K562 (cell line): ENCODE data around the gene RGS6. TPM values are rescaled to one million over a fixed set of nuclear protein-coding genes. Genes with fewer than 3 reads are reported as not detected.

Experiments used
- ATAC-seq: fragments of 200-7000 bp; cut with Tn5 transposase; 3 replicates; pipeline ENCODE4 v1.9.1; 2020; ENCODE audit warnings: moderate library complexity
- BruUV-seq: library from RNA; stranded (reverse); fragments of 400-500 nt; replicated peaks from 2 replicates; lab custom pipeline; 2021; lab: Mats Ljungman, UMichigan
- CTCF ChIA-PET: fragments of 300-600 bp; formaldehyde crosslinking; extraction: SDS; loops from one replicate; lab custom pipeline; 2021; ENCODE audit warnings: low intra/inter-chr PET ratio; lab: Yijun Ruan, JAX
- POLR2A ChIA-PET: fragments of 300-600, 350-650 bp; sonication (Branson Sonifier 250); formaldehyde crosslinking; extraction: SDS; loops from one replicate; lab custom pipeline; 2021; ENCODE audit warnings: antibody characterized with exemption, inconsistent platforms; lab: Yijun Ruan, JAX
- DNase-seq, 4 experiments: peaks; one replicate each; pipeline versions ENCODE4 v3.0.0 to v3.0.0-alpha.2; 2011 to 2018; ENCODE audit warnings: low spot score in 3 of 4, mixed read lengths in 3 of 4; ENCODE audit errors: extremely low read depth in 1 of 4
- FAIRE-seq: peaks from 2 replicates; lab custom pipeline; 2011; peaks lifted over from hg19 to GRCh38; lab: Jason Lieb, UNC
- H2AFZ ChIP-seq: 2 replicates; pipeline ENCODE4 v1.6.0; 2011; ENCODE audit warnings: low read depth, low read length, control low read depth, inconsistent platforms
- H3K27ac ChIP-seq: fragments of 200-600 bp; 3 replicates; pipeline ENCODE4 v1.8.0; 2011; ENCODE audit warnings: low read depth, mild to moderate bottlenecking, control low read depth, inconsistent platforms, low read length, moderate library complexity, mixed read lengths; ENCODE audit errors: extremely low read depth
- H3K27me3 ChIP-seq, 2 experiments: fragments of 300-600 bp in 1 of 2; 2 replicates in 1 of 2; 3 replicates in 1 of 2; pipeline versions ENCODE4 v1.6.0 to v1.8.0; 2011; ENCODE audit warnings: inconsistent platforms in 2 of 2, low read length in 2 of 2, mild to moderate bottlenecking in 1 of 2, mixed read lengths in 1 of 2, moderate library complexity in 1 of 2; ENCODE audit not compliant: control insufficient read depth in 2 of 2, insufficient read depth in 2 of 2
- H3K36me3 ChIP-seq: fragments of 300-600 bp; 3 replicates; pipeline ENCODE4 v1.8.0; 2011; ENCODE audit warnings: mild to moderate bottlenecking, low read length, inconsistent platforms; ENCODE audit not compliant: control insufficient read depth, insufficient read depth
- H3K4me1 ChIP-seq, 2 experiments: fragments of 200-600 bp in 1 of 2; replicated peaks in 1 of 2; 2 replicates in 1 of 2; 3 replicates in 1 of 2; pipeline versions ENCODE4 v1.5.1 to v1.8.0; 2011; ENCODE audit warnings: inconsistent platforms in 2 of 2, low read length in 2 of 2, mild to moderate bottlenecking in 1 of 2, mixed read lengths in 1 of 2, moderate library complexity in 1 of 2; ENCODE audit not compliant: control insufficient read depth in 2 of 2, insufficient read depth in 2 of 2
- H3K4me2 ChIP-seq: 2 replicates; pipeline ENCODE4 v1.6.1; 2011; ENCODE audit warnings: low read length, control low read depth, inconsistent platforms, mixed read lengths; ENCODE audit not compliant: insufficient read depth
- H3K4me3 ChIP-seq: fragments of 200-600 bp; sonication (generic), shearing (Covaris generic); 2 replicates; pipeline ENCODE4 v1.5.1; 2016; ENCODE audit warnings: control low read depth, inconsistent platforms
- H3K79me2 ChIP-seq: fragments of 200-600 bp; 3 replicates; pipeline ENCODE4 v1.8.0; 2011; ENCODE audit warnings: low read length, inconsistent platforms; ENCODE audit not compliant: control insufficient read depth, insufficient read depth
- H3K9ac ChIP-seq, 2 experiments: 2 replicates each; pipeline versions ENCODE4 v1.6.0 to v1.6.1; 2011; ENCODE audit warnings: low read depth in 2 of 2, low read length in 2 of 2, control low read depth in 1 of 2, inconsistent platforms in 1 of 2, mild to moderate bottlenecking in 1 of 2, mixed read lengths in 1 of 2; ENCODE audit not compliant: insufficient read depth in 1 of 2
- H3K9me1 ChIP-seq: one replicate; pipeline ENCODE4 v1.6.0; 2011; ENCODE audit warnings: inconsistent platforms, mild to moderate bottlenecking, low read length, moderate library complexity; ENCODE audit not compliant: control insufficient read depth, insufficient read depth
- H3K9me3 ChIP-seq: replicated peaks from 2 replicates; pipeline ENCODE4 v1.5.1; 2011; ENCODE audit warnings: low read depth, low read length, inconsistent platforms; ENCODE audit not compliant: control insufficient read depth, insufficient read depth
- H4K20me1 ChIP-seq: replicated peaks from 2 replicates; pipeline ENCODE4 v1.6.1; 2011; ENCODE audit warnings: low read length, inconsistent platforms, mixed read lengths; ENCODE audit not compliant: control insufficient read depth, insufficient read depth
- CHCHD3 ChIP-seq: fragments of 250-450 bp; sonication (Bioruptor Pico); IDR thresholded peaks from 2 replicates; pipeline ENCODE4 v2.1.2; 2022; ENCODE audit warnings: mild to moderate bottlenecking
- CHD4 ChIP-seq: fragments of 200-600 bp; sonication (generic); IDR thresholded peaks from 3 replicates; pipeline ENCODE4 v1.6.1; 2012; ENCODE audit warnings: low read depth, mild to moderate bottlenecking, mixed read lengths, low read length, inconsistent platforms; ENCODE audit not compliant: insufficient read depth, insufficient replicate concordance, poor library complexity, severe bottlenecking
- CTCFL ChIP-seq: IDR thresholded peaks from 2 replicates; pipeline ENCODE4 v1.6.1; 2011; ENCODE audit warnings: borderline replicate concordance, low read depth, mild to moderate bottlenecking, moderate library complexity, low read length; ENCODE audit not compliant: insufficient read depth, poor library complexity, severe bottlenecking
- ESRRA ChIP-seq: fragments of 450-650 bp; IDR thresholded peaks from 2 replicates; pipeline ENCODE4 v1.6.1; 2014; ENCODE audit warnings: low read depth, mild to moderate bottlenecking, moderate library complexity, borderline replicate concordance
- HDAC8 ChIP-seq: fragments of 450-650 bp; IDR thresholded peaks from 2 replicates; pipeline ENCODE4 v1.6.1; 2016; ENCODE audit warnings: mild to moderate bottlenecking, missing genetic modification characterization, moderate library complexity, missing compliant biosample characterization
- HNRNPLL ChIP-seq: fragments of 200-400 bp; formaldehyde crosslinking; IDR thresholded peaks from 2 replicates; pipeline ENCODE4 v1.6.1; 2017; ENCODE audit warnings: low read length, low read depth, mild to moderate bottlenecking; ENCODE audit not compliant: poor library complexity, severe bottlenecking
- KHSRP ChIP-seq: fragments of 450-650 bp; IDR thresholded peaks from 2 replicates; pipeline ENCODE4 v1.6.1; 2017
- LARP7 ChIP-seq: fragments of 450-650 bp; IDR thresholded peaks from 2 replicates; pipeline ENCODE4 v1.6.1; 2016
- PRDM10 ChIP-seq: fragments of 450-650 bp; IDR thresholded peaks from 2 replicates; pipeline ENCODE4 v1.6.1; 2018; ENCODE audit not compliant: partially characterized antibody
- RHOXF2B ChIP-seq: fragments of 250-450 bp; sonication (Bioruptor Pico); conservative IDR thresholded peaks from 2 replicates; pipeline ENCODE4 v1.5.1; 2021
- SRSF7 ChIP-seq: fragments of 200-400 bp; formaldehyde crosslinking; optimal IDR thresholded peaks from 2 replicates; pipeline ENCODE3; 2017; ENCODE audit warnings: mild to moderate bottlenecking, low read depth, low read length
- STAT6 ChIP-seq: sonication (generic); formaldehyde crosslinking; IDR thresholded peaks from 2 replicates; pipeline ENCODE4 v1.8.1; 2023; ENCODE audit warnings: mild to moderate bottlenecking, missing genetic modification reagents
- TRIM28 ChIP-seq: fragments of 450-650 bp; IDR thresholded peaks from 2 replicates; pipeline ENCODE4 v1.6.1; 2017
- ZEB2 ChIP-seq: fragments of 450-650 bp; IDR thresholded peaks from 2 replicates; pipeline ENCODE4 v1.6.1; 2016
- ZNF217 ChIP-seq: sonication (generic); formaldehyde crosslinking; IDR thresholded peaks from 2 replicates; pipeline ENCODE4 v1.8.0; 2022; ENCODE audit warnings: mild to moderate bottlenecking, missing genetic modification reagents
- ZNF23 ChIP-seq: fragments of 250-450 bp; sonication (Bioruptor Pico); IDR thresholded peaks from 2 replicates; pipeline ENCODE4 v1.4.0; 2020; ENCODE audit warnings: mild to moderate bottlenecking
- ZNF384 ChIP-seq: IDR thresholded peaks from 2 replicates; pipeline ENCODE4 v1.6.1; 2012; ENCODE audit warnings: low read depth, low read length, improper control_type of control experiment
- WGBS: fragments of 100-300 bp; shearing (Covaris generic); methylation state at CpG from one replicate; pipeline ENCODE4 v1.1.6; 2016; ENCODE audit warnings: low coverage, mixed read lengths; ENCODE audit not compliant: insufficient coverage; ENCODE audit errors: missing lambda C conversion rate; 5-methylcytosine and 5-hydroxymethylcytosine counted together
- in situ Hi-C: fragments of 300-500 bp; cut with MboI; formaldehyde crosslinking; loops from 4 replicates; pipeline ENCODE4 v1.15.0; 2018; ENCODE audit warnings: inconsistent platforms, mixed read lengths
- intact Hi-C: fragments of 100-400 bp; cut with micrococcal nuclease; formaldehyde crosslinking; loops from 2 replicates; pipeline ENCODE4 v1.14.2; 2022
- polyA plus RNA-seq, 8 experiments: library from polyadenylated mRNA; depleted of rRNA in 4 of 8; stranded (reverse) in 5 of 8; unstranded in 3 of 8; fragments of >200 nt; fragmentation: Nextera tagmentation in 2 of 8; fragmentation: Illumina TruSeq in 1 of 8; extraction: Ambion mirVana in 2 of 8; extraction: Trizol in 1 of 8; gene quantifications; 2 replicates each; pipeline versions ENCODE4 v1.2.1 to v1.2.3, GENCODE V29; 2011 to 2014; ENCODE audit warnings: inconsistent platforms in 1 of 8, missing spikeins in 1 of 8
- total RNA-seq, 7 experiments: library from RNA; depleted of rRNA in 6 of 7; stranded (reverse); fragments of >200 nt in 6 of 7; fragmentation: Illumina TruSeq in 2 of 7; extraction: Trizol in 2 of 7; gene quantifications; 2 replicates each; pipeline versions ENCODE4 v1.2.1 to v1.2.3, GENCODE V29; 2011 to 2021; ENCODE audit warnings: low replicate concordance in 1 of 7

The RGS6 gene
- total and polyA plus RNA-seq, 9 of the 15 experiments (the other 6 are each of a cell fraction or from before 2014, with no cell fraction given) = not detected

GRCh38 chr14:72341237-72341636 lies 409.0 kb downstream of the RGS6 start:
- intact Hi-C loops (no loop called here), in situ Hi-C loops (no loop called here)
- Histone ChIP-seq H3K4me1 (no peaks in the 10 kb centered on the region), H3K9me3 (no peaks in the 10 kb centered on the region), H3K4me3 (no peak overlapping the region), H3K4me2 (no peak overlapping the region), H3K27me3 (no peaks in the 10 kb centered on the region), H3K9me1 (no peaks in the 10 kb centered on the region), H3K27ac (no peak overlapping the region), H4K20me1 (no peaks in the 10 kb centered on the region; the same call in 1 of the 2 replicates), H3K9ac (no peak overlapping the region), H3K36me3 (no peaks in the 10 kb centered on the region), H3K79me2 (no peaks in the 10 kb centered on the region), H2AFZ (no peak overlapping the region)
- CTCF ChIA-PET = no interaction called here
- no TSS peak for BruUV-seq
- POLR2A ChIA-PET = no interaction called here
- FAIRE-seq (no peak), DNase-seq (no peak), ATAC-seq (no peak)
- 0% methylated on average over 1 of the region's 1 CpG for WGBS
- TF ChIP-seq HDAC8 (no peak), HNRNPLL (no peak), SRSF7 (no peak), ESRRA (no peak), ZEB2 (no peak), CHD4 (no peak), CTCFL (no peak), LARP7 (no peak), ZNF217 (CRISPR knock-in tag) (no peak), TRIM28 (no peak), PRDM10 (no peak), STAT6 (no peak), ZNF384 (no peak), KHSRP (no peak), ZNF23 (CRISPR knock-in tag) (no peak), RHOXF2B (CRISPR knock-in tag) (no peak), CHCHD3 (CRISPR knock-in tag) (no peak)
